ENCODE results near the gene CEP131.

DNA sequence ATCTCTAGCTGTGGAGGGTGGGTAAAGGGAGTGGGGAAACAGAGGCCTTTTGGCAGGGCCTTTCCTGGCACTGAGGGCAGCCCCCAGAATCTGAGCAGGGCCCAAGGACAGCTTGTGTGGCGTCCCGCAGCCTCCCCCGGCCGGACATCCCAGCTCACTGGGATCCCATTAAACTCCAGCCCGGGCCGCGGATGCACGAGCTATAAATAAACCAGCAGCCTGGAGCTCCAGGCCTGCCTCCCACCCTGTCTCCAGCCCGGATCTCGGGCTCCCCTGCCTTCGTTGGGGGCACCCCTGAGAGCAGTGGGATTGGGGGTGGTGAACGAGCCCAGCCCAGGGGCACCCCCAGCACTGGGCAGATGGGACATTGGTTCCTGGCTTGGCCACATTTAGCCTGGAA is 42.9 kb downstream of the CEP131 start:
- TF ChIP-seq ZBTB8A (tag by site-specific recombination; IDR thresholded peaks at IDR 0.05): no peak
- TF ChIP-seq ZNF138 (tag by site-specific recombination; IDR thresholded peaks at IDR 0.05; ENCODE audit: borderline replicate concordance): no peak
- no peak for TF ChIP-seq GLI4 (tag by site-specific recombination; IDR thresholded peaks at IDR 0.05)
- TF ChIP-seq, protein P1, sequence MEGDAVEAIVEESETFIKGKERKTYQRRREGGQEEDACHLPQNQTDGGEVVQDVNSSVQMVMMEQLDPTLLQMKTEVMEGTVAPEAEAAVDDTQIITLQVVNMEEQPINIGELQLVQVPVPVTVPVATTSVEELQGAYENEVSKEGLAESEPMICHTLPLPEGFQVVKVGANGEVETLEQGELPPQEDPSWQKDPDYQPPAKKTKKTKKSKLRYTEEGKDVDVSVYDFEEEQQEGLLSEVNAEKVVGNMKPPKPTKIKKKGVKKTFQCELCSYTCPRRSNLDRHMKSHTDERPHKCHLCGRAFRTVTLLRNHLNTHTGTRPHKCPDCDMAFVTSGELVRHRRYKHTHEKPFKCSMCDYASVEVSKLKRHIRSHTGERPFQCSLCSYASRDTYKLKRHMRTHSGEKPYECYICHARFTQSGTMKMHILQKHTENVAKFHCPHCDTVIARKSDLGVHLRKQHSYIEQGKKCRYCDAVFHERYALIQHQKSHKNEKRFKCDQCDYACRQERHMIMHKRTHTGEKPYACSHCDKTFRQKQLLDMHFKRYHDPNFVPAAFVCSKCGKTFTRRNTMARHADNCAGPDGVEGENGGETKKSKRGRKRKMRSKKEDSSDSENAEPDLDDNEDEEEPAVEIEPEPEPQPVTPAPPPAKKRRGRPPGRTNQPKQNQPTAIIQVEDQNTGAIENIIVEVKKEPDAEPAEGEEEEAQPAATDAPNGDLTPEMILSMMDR (tag by site-specific recombination; IDR thresholded peaks at IDR 0.05): no peak
